ENCODE results near the gene APCDD1. TPM values are rescaled to one million over a fixed set of nuclear protein-coding genes. Genes with fewer than 3 reads are reported as not detected.

Gene APCDD1
- total and polyA plus RNA-seq, 2 of the 8 experiments (the other 6 are each of a cell fraction or from before 2014, with no cell fraction given), result 2.6 to 3.6 TPM

GRCh38 chr18:10474309-10474708 lies 19.9 kb downstream of the APCDD1 start (continued):
- TF ChIP-seq CHD7 (IDR thresholded peaks at IDR 0.05; ENCODE audit: insufficient replicate concordance, low read length), result no peak
- TF ChIP-seq HDAC6 (IDR thresholded peaks at IDR 0.05; ENCODE audit: low read depth, low read length), result no peak

Measured in H1 (cell line).